ENCODE measurements around the gene IL11.

IL11 gene

GRCh38 chr19:55369653-55370304, 484 bp downstream of the IL11 start:
- no peak for DNase-seq

- DNase-seq, result no peak
Measured at GRCh38 chr19:55368701-55369563, 1.3 kb downstream of the IL11 start.

GRCh38 chr19:55368106-55368505, 2.2 kb downstream of the IL11 start:
- DNase-seq, result no peak

GRCh38 chr19:55366790-55367189, 3.5 kb downstream of the IL11 start:
- no peak for DNase-seq

GRCh38 chr19:55365964-55366363, 4.3 kb downstream of the IL11 start:
- no peak for DNase-seq

GRCh38 chr19:55365245-55365644, 5.0 kb downstream of the IL11 start:
- no peak for DNase-seq

GRCh38 chr19:55362990-55363716, 7.1 kb downstream of the IL11 start, which contains the start of gene GARIN5B:
Gene GARIN5B (minus strand): TSS chr19:55363260. CDS start chr19:55363066, 194 bp downstream.
- no peak for DNase-seq

GRCh38 chr19:55362174-55362989, 7.9 kb downstream of the IL11 start:
- no peak for DNase-seq

- DNase-seq, result no peak
Measured at GRCh38 chr19:55360902-55361301, 9.4 kb downstream of the IL11 start.

GRCh38 chr19:55358943-55359908, 11.0 kb downstream of the IL11 start:
- no peak for DNase-seq

- no peak for DNase-seq
Measured at GRCh38 chr19:55358493-55358892, 11.8 kb downstream of the IL11 start.

GRCh38 chr19:55355213-55355821, 14.9 kb downstream of the IL11 start:
- DNase-seq, result no peak

- DNase-seq, result no peak
Measured at GRCh38 chr19:55354698-55355212, 15.5 kb downstream of the IL11 start, which contains the start of gene COX6B2. Gene COX6B2 (minus strand): TSS chr19:55354719. CDS start chr19:55354521, 198 bp downstream.

- no peak for DNase-seq
Measured at GRCh38 chr19:55353803-55354697, 16.2 kb downstream of the IL11 start.

GRCh38 chr19:55353356-55353802, 16.9 kb downstream of the IL11 start:
- DNase-seq, result no peak

- DNase-seq, result no peak
Measured at GRCh38 chr19:55352549-55353145, 17.6 kb downstream of the IL11 start.

- no peak for DNase-seq
Measured at GRCh38 chr19:55352040-55352439, 18.2 kb downstream of the IL11 start.

- DNase-seq, result no peak
Measured at GRCh38 chr19:55350620-55351315, 19.5 kb downstream of the IL11 start.

Measured in NCI-H1436 treated with DMSO at 0.1 percent for 48 hours (cell line).